ENCODE results near the gene SLC30A5. TPM values are rescaled to one million over a fixed set of nuclear protein-coding genes. Genes with fewer than 3 reads are reported as not detected.

Gene SLC30A5
- total RNA-seq, 1 donor from 2014 or later: 45.6 TPM

DNA sequence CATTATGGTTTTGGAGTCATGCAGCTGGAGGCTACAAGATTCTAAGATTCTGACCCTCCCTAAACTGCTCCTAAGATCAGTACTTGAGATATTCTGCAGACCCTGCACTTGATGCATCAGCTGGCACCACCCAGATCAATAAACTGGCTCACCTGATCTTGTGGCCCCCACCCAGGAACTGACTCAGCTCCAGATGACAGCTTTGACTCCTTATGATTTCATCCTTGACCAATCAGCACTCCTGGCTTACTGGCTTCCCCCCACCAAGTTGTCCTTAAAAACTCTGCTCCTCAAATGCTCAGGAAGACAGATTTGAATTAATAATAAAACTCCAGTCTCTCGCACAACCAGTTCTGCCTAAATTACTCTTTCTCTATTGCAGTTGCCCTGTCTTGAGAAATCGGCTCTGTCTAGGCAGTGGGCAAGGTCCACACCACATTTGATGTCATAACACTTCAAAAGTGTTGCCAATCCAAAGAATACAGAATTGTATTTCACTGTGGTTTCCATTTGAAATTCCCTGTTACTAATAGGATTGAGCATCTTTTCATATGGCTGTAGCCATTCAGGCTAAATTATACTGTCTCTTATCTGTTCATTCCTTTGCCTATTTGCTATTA is 14.8 kb upstream of the SLC30A5 start:
- TF ChIP-seq EZH2phosphoT487 (IDR thresholded peaks at IDR 0.05) (no peak), EZH2 (IDR thresholded peaks at IDR 0.05) (no peak)
- TF ChIP-seq, protein P1, sequence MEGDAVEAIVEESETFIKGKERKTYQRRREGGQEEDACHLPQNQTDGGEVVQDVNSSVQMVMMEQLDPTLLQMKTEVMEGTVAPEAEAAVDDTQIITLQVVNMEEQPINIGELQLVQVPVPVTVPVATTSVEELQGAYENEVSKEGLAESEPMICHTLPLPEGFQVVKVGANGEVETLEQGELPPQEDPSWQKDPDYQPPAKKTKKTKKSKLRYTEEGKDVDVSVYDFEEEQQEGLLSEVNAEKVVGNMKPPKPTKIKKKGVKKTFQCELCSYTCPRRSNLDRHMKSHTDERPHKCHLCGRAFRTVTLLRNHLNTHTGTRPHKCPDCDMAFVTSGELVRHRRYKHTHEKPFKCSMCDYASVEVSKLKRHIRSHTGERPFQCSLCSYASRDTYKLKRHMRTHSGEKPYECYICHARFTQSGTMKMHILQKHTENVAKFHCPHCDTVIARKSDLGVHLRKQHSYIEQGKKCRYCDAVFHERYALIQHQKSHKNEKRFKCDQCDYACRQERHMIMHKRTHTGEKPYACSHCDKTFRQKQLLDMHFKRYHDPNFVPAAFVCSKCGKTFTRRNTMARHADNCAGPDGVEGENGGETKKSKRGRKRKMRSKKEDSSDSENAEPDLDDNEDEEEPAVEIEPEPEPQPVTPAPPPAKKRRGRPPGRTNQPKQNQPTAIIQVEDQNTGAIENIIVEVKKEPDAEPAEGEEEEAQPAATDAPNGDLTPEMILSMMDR (IDR thresholded peaks at IDR 0.05): no peak

DNA sequence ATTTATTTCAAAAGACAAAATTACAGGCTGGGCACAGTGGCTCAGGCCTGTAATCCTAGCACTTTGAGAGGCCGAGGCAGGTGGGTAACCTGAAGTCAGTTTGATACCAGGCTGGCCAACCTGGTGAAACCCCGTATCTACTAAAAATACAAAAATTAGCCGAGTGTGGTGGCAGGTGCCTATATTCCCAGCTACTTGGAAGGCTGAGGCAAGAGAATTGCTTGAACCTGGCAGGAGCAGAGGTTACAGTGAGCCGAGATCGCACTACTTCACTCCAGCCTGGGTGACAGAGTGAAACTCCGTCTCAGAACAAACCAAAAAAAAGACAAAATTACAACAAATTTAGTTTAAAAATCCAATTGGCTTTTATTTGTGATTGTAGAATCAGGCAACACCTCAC is 14.3 kb upstream of the SLC30A5 start:
- Histone ChIP-seq H3K27me3 (no peaks in the 10 kb centered on the region), H3K9me3 (ENCODE audit: low read depth) (no peaks in the 10 kb centered on the region), H2AFZ (replicated peaks) (no peak overlapping the region), H3F3A (ENCODE audit: low read depth) (no peaks in the 10 kb centered on the region), H4K20me1 (ENCODE audit: low read depth) (no peaks in the 10 kb centered on the region), H3K79me2 (ENCODE audit: low read depth) (no peaks in the 10 kb centered on the region), H3K36me3 (no peaks in the 10 kb centered on the region), H3K27ac (no peak overlapping the region), H3K4me2 (no peak overlapping the region), H3K9ac (no peak overlapping the region), H3K4me1 (no peaks in the 10 kb centered on the region), H3K4me3 (no peak overlapping the region)
- Mint-ChIP-seq H3K4me1 (no peaks in the 10 kb centered on the region), H3K27ac (no peak overlapping the region), H3K27me3 (ENCODE audit: insufficient read depth, low read depth) (no peaks in the 10 kb centered on the region), H3K9me3 (peaks cover 2% of the 10 kb centered on the region), H3K36me3 (no peaks in the 10 kb centered on the region), H3K4me3 (no peak overlapping the region)
- DNase-seq (ENCODE audit: low spot score): no peak
- TF ChIP-seq EZH2 (IDR thresholded peaks at IDR 0.05) (no peak), EZH2phosphoT487 (IDR thresholded peaks at IDR 0.05) (no peak)
- TF ChIP-seq, protein P1 (IDR thresholded peaks at IDR 0.05): no peak

More for the DNA sequence above, 14.8 kb upstream of the SLC30A5 start:
- H3K27me3 Mint-ChIP-seq (ENCODE audit: insufficient read depth, low read depth): no peaks in the 10 kb centered on the region
- Histone ChIP-seq H3K4me1 (no peaks in the 10 kb centered on the region), H4K20me1 (ENCODE audit: low read depth) (no peaks in the 10 kb centered on the region), H2AFZ (replicated peaks) (no peak overlapping the region), H3K79me2 (ENCODE audit: low read depth) (no peaks in the 10 kb centered on the region), H3K4me2 (no peak overlapping the region), H3F3A (ENCODE audit: low read depth) (no peaks in the 10 kb centered on the region), H3K36me3 (no peaks in the 10 kb centered on the region), H3K9me3 (ENCODE audit: low read depth) (no peaks in the 10 kb centered on the region), H3K9ac (no peak overlapping the region), H3K27ac (no peak overlapping the region), H3K27me3 (no peaks in the 10 kb centered on the region), H3K4me3 (no peak overlapping the region)
- no peak overlapping the region for H3K27ac Mint-ChIP-seq
- no peak overlapping the region for H3K4me3 Mint-ChIP-seq
- H3K4me1 Mint-ChIP-seq: no peaks in the 10 kb centered on the region
- no peak for DNase-seq (ENCODE audit: low spot score)
- peaks cover 2% of the 10 kb centered on the region for H3K9me3 Mint-ChIP-seq
- H3K36me3 Mint-ChIP-seq: no peaks in the 10 kb centered on the region

DNA sequence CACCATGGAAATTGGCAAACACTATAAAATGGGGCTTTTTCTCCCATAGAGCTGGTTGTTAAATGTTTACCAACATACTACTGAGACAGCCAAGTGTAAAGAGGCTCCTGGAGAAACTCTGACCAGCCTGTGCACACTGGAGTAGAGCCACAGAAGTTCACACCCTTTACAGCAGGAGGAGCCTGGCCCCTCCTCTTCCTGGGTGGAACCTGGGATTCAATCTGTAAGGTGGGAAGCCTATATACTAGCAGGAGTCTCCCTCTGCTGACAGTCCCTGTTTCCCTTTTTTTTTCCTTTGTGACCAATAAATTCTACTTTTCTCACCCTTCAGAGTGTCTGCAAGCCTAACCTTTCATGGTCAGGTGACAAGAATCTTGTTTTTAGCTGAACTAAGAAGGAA is 10.4 kb upstream of the SLC30A5 start:
- no peaks in the 10 kb centered on the region for H3K36me3 ChIP-seq
- no peak overlapping the region for H3K4me3 ChIP-seq
- TF ChIP-seq, protein P1 (IDR thresholded peaks at IDR 0.05): peak; percentile 9
- TF ChIP-seq EZH2 (IDR thresholded peaks at IDR 0.05): no peak
- H3F3A ChIP-seq (ENCODE audit: low read depth): no peaks in the 10 kb centered on the region
- H3K27ac ChIP-seq: no peak overlapping the region
- no peaks in the 10 kb centered on the region for H3K27me3 Mint-ChIP-seq (ENCODE audit: insufficient read depth, low read depth)
- no peak overlapping the region for H3K4me2 ChIP-seq
- H3K27me3 ChIP-seq: no peaks in the 10 kb centered on the region
- H3K79me2 ChIP-seq (ENCODE audit: low read depth): no peaks in the 10 kb centered on the region
- no peaks in the 10 kb centered on the region for H3K36me3 Mint-ChIP-seq
- H3K9ac ChIP-seq: no peak overlapping the region
- no peak overlapping the region for H3K4me3 Mint-ChIP-seq
- H3K27ac Mint-ChIP-seq: no peak overlapping the region
- H2AFZ ChIP-seq (replicated peaks): peak overlapping the region; percentile 98
- no peaks in the 10 kb centered on the region for H3K4me1 ChIP-seq
- peak; percentile 12 for DNase-seq (ENCODE audit: low spot score)
- no peaks in the 10 kb centered on the region for H3K9me3 Mint-ChIP-seq
- H3K4me1 Mint-ChIP-seq: no peaks in the 10 kb centered on the region
- no peaks in the 10 kb centered on the region for H4K20me1 ChIP-seq (ENCODE audit: low read depth)
- H3K9me3 ChIP-seq (ENCODE audit: low read depth): no peaks in the 10 kb centered on the region

Measured in neural progenitor cell (in vitro differentiated cells).